Epithelial cell of prostate (primary cell): ENCODE measurements around the gene ISG20.
A peak's percentile ranks its signal among the peaks of the same experiment; 100 is the strongest.
"Not testable (repeated sequence)": the region's sequence is repeated elsewhere in the genome, so short reads cannot be mapped to it uniquely, and the experiment has no call there.

Experiments used
- DNase-seq: peaks from one replicate; pipeline ENCODE4 v3.0.0-alpha.2; 2011; ENCODE audit warnings: low read depth, low spot score
- H3K27ac ChIP-seq: fragments of 450-650 bp; 2 replicates; pipeline ENCODE4 v1.5.1; 2017; ENCODE audit warnings: mild to moderate bottlenecking

Gene ISG20

DNA sequence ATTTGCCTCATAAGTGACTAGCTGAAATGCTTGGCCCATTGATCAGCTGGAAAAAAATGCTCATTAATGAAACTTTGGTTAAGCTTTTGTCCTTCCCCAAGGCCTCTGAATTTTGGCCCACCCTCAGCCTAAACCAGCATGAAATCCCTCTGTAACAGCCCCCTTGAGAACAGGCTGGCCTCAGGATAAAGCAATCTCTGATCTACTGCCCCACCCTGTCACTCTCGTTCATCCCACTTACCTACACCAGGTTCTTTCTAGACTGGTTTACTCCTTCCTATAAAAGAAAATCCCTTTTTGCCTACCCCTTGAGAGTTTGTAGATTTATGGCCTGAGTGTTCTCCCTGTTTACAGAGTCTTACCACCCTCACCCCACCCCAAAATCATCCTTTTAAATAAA is 21.0 kb upstream of the ISG20 start:
- no peak for DNase-seq
- H3K27ac ChIP-seq = no peak overlapping the region

DNA sequence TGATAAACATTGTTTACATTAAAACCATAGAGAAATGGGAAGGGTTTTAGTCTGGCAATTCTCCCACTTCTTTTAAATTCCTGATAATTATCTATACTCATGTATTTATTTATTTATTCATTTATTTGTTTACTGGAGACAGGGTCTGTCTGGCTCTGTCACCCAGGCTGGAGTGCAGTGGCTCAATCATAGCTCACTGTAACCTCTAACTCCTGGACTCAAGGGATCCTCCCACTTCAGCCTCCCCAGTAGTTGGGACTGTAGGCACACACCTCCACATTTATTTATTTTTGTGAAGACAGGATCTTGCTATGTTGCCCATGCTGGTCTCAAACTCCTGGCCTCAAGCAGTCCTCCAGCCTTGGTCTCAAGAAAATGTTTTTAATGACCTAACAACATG is 20.1 kb upstream of the ISG20 start:
- DNase-seq = no peak
- no peak overlapping the region for H3K27ac ChIP-seq

GRCh38 chr15:88619796-88620195 is 19.0 kb upstream of the ISG20 start:
- H3K27ac ChIP-seq = no peak overlapping the region

GRCh38 chr15:88620995-88621772 is 17.6 kb upstream of the ISG20 start, which contains the start of gene AEN:
Gene AEN (plus strand): TSS chr15:88621340. CDS start chr15:88626210, 4,870 bp downstream.
- peak within 1 kb of the TSS; percentile 96 for H3K27ac ChIP-seq
- peak; percentile 81 for DNase-seq

More at GRCh38 chr15:88619796-88620195, 19.0 kb upstream of the ISG20 start:
- DNase-seq = no peak

- DNase-seq = no peak
- peak overlapping the region; percentile 96 for H3K27ac ChIP-seq
These were observed 16.8 kb upstream of the ISG20 start for GRCh38 chr15:88621789-88622604.

DNA sequence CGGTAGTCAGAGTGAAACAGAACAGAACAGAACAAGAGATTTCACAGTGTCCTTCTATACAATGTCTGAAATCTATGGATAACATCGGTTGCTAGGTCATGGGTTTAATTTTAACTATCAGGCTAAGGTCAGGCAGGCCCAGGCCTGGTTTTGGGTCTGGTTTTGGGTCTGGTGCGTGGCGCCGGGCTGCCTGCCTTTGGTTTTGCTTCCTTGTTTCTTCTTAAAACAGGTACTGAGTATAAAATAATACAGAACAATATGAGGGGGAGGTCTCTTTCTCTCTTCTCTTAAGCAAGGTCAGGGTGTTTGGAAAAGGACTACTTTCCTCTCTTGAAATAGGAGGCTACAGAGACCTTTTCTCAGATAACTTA is 16.2 kb upstream of the ISG20 start:
- no peak for DNase-seq
- peak overlapping the region; percentile 96 for H3K27ac ChIP-seq

GRCh38 chr15:88623061-88623460 is 15.8 kb upstream of the ISG20 start:
- H3K27ac ChIP-seq = peak overlapping the region; percentile 96
- DNase-seq = peak; percentile 92

- DNase-seq = no peak
- H3K27ac ChIP-seq = peak overlapping the region; percentile 96
These were observed 15.2 kb upstream of the ISG20 start for GRCh38 chr15:88623632-88624031.

GRCh38 chr15:88624156-88624970 is 14.5 kb upstream of the ISG20 start:
- DNase-seq = no peak

DNA sequence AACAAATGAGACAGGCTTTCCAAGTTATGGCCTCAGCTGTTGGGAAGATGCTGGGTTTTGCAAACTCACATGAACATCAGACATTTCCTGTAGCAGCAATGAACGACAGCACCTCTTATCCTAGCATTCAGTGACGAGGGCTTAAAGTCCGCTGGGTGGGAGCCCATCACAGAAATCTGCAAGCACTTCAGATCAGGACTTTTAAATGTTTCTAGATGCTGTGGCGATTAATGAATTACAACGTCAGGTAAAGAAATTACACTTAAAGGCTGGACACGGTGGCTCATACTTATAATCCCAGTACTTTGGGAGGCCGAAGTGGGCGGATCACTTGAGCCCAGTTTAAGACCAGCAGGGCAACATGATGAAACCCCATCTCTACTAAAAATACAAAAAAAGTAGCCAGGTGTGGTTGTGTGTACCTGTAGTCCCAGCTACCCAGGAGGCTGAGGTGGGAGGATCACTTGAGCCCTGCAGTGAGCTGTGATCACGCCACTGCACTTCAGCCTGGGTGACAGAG is 13.8 kb upstream of the ISG20 start:
- H3K27ac ChIP-seq = peak overlapping the region; percentile 96
- no peak for DNase-seq

More at GRCh38 chr15:88624156-88624970, 14.5 kb upstream of the ISG20 start:
- H3K27ac ChIP-seq = peak overlapping the region; percentile 96

- DNase-seq = no peak
- H3K27ac ChIP-seq = peak overlapping the region; percentile 54
These were observed 12.7 kb upstream of the ISG20 start for GRCh38 chr15:88625943-88626741.

DNA sequence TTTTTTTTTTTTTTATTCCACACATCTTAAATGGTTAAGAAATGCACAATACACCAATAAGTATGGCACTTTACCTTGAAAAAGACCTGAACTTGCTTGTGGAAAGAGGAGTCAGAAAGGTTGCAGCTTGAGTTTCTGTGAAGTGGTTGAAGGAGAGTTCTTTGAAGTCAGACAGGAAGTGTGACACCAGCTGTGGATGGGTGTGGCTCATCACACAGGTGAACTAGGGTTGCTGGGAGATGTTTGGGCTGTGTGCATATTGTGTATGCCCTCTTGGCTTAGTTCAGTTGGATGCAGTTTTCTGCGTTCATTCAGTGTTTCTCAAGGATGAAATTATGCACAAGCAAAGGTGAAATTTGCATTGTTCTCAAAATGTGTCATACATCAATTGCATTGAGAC is 11.4 kb upstream of the ISG20 start:
- peak overlapping the region; percentile 54 for H3K27ac ChIP-seq
- DNase-seq = no peak

GRCh38 chr15:88628018-88628654 is 10.7 kb upstream of the ISG20 start:
- peak overlapping the region; percentile 54 for H3K27ac ChIP-seq

DNA sequence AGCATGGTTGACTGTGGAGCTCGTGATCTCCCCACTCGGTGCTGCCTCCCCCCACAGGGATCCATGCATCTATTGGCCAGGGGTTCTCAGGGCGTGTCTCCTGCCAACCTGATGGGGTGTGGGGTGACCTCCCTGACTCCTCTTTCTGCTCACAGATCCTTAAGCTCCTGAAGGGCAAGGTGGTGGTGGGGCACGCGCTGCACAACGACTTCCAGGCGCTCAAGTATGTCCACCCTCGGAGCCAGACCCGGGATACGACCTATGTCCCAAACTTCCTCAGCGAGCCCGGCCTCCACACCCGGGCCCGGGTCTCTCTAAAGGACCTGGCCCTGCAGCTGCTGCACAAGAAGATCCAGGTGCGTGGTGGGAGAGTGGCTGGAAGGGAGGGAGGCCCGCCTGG is 9.7 kb upstream of the ISG20 start:
- no peak for DNase-seq
- H3K27ac ChIP-seq = peak overlapping the region; percentile 60

More at GRCh38 chr15:88628018-88628654, 10.7 kb upstream of the ISG20 start:
- no peak for DNase-seq

- no peak for DNase-seq
- H3K27ac ChIP-seq = peak overlapping the region; percentile 60
These were observed 8.6 kb upstream of the ISG20 start for GRCh38 chr15:88630141-88630721.

GRCh38 chr15:88630798-88631463 is 7.9 kb upstream of the ISG20 start:
- H3K27ac ChIP-seq = peak overlapping the region; percentile 60
- DNase-seq = no peak

DNA sequence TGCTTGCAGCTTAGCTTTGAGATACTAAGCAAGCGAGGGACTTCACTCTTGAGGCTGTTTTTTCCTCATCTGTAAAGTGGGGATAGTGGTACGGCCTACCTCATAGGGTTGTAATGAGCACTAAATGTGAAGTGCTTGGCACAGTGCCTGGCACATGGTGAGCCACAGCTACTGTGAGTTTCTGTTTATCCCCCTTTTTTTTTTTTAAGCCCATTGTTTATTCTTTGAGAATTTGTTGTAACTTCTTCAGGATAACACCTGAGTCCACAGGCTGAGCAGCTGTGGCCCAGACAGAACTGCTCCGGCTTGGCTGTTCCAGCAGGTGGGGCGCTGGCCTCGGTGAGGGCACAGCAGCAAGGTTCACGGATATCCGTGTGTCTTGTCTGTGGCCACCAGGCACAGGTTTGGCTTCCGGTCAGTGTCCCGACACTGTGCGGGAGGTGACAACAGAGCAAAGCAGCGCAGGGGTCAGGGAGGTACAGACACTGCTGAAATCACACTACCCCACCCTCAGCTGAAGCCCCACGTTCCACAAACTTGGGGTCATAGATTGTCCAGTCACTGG is 7.3 kb upstream of the ISG20 start:
- DNase-seq = no peak
- H3K27ac ChIP-seq = peak overlapping the region; percentile 60

DNA sequence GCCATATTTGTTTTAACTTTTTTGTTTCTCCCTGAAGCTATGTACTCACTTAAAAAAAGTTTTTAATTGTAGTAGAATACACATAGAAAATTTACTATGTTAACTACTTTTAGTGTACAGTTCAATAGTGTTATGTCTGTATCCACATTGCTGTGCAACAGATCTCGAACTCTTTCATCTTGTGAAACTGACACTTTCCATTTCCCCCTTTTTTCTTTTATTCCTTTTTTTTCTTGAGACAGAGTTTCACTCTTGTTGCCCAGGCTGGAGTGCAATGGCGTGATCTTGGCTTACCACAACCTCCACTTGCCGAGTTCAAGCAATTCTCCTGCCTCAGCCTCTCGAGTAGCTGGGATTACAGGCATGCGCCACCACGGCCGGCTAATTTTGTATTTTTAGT is 6.0 kb upstream of the ISG20 start:
- H3K27ac ChIP-seq, DNase-seq: not testable (repeated sequence)
